Measurements from ENCODE around the gene SPECC1L.

SPECC1L gene

GRCh38 chr22:24430431-24431308 is 160.0 kb downstream of the SPECC1L start:
- Histone ChIP-seq H3K36me3 (ENCODE audit: control insufficient read depth, insufficient read depth, low read length) (no peaks in the 10 kb centered on the region), H3K4me1 (ENCODE audit: control insufficient read depth, insufficient read depth, low read length, poor library complexity, severe bottlenecking) (peaks cover 20% of the 10 kb centered on the region), H3K9me3 (ENCODE audit: control insufficient read depth, low read length) (no peaks in the 10 kb centered on the region), H3K27ac (ENCODE audit: low read depth, low read length, severe bottlenecking) (no peak overlapping the region), H3K4me3 (ENCODE audit: extremely low read depth, insufficient read depth, low read length, poor library complexity, severe bottlenecking) (no peak overlapping the region)
- WGBS, 2 experiments (ENCODE audit: insufficient coverage in 2 of 2): 95% methylated on average over 13 to 14 of the region's 14 CpGs

GRCh38 chr22:24431309-24432034 is 160.8 kb downstream of the SPECC1L start:
- Histone ChIP-seq H3K9me3 (ENCODE audit: control insufficient read depth, low read length) (no peaks in the 10 kb centered on the region), H3K36me3 (ENCODE audit: control insufficient read depth, insufficient read depth, low read length) (no peaks in the 10 kb centered on the region), H3K4me1 (ENCODE audit: control insufficient read depth, insufficient read depth, low read length, poor library complexity, severe bottlenecking) (peaks cover 23% of the 10 kb centered on the region), H3K27ac (ENCODE audit: low read depth, low read length, severe bottlenecking) (no peak overlapping the region), H3K4me3 (ENCODE audit: extremely low read depth, insufficient read depth, low read length, poor library complexity, severe bottlenecking) (no peak overlapping the region)
- 86 to 88% methylated on average over 6 to 8 of the region's 9 CpGs for WGBS, 2 experiments (ENCODE audit: insufficient coverage in 2 of 2)

- H3K4me1 ChIP-seq (ENCODE audit: control insufficient read depth, insufficient read depth, low read length, poor library complexity, severe bottlenecking): peaks cover 23% of the 10 kb centered on the region
These were observed 161.6 kb downstream of the SPECC1L start for GRCh38 chr22:24432059-24432853.

GRCh38 chr22:24433001-24433827 is 162.6 kb downstream of the SPECC1L start:
- WGBS, 2 experiments (ENCODE audit: insufficient coverage in 2 of 2): 91 to 95% methylated on average over 32 to 34 of the region's 34 CpGs
- Histone ChIP-seq H3K4me1 (ENCODE audit: control insufficient read depth, insufficient read depth, low read length, poor library complexity, severe bottlenecking) (peaks cover 23% of the 10 kb centered on the region), H3K4me3 (ENCODE audit: extremely low read depth, insufficient read depth, low read length, poor library complexity, severe bottlenecking) (no peak overlapping the region), H3K36me3 (ENCODE audit: control insufficient read depth, insufficient read depth, low read length) (no peaks in the 10 kb centered on the region), H3K9me3 (ENCODE audit: control insufficient read depth, low read length) (no peaks in the 10 kb centered on the region), H3K27ac (ENCODE audit: low read depth, low read length, severe bottlenecking) (no peak overlapping the region)

More at GRCh38 chr22:24432059-24432853, 161.6 kb downstream of the SPECC1L start:
- H3K36me3 ChIP-seq (ENCODE audit: control insufficient read depth, insufficient read depth, low read length): no peaks in the 10 kb centered on the region
- H3K9me3 ChIP-seq (ENCODE audit: control insufficient read depth, low read length): no peaks in the 10 kb centered on the region
- H3K4me3 ChIP-seq (ENCODE audit: extremely low read depth, insufficient read depth, low read length, poor library complexity, severe bottlenecking): no peak overlapping the region
- no peak overlapping the region for H3K27ac ChIP-seq (ENCODE audit: low read depth, low read length, severe bottlenecking)
- 93 to 96% methylated on average over 10 to 15 of the region's 17 CpGs for WGBS, 2 experiments (ENCODE audit: insufficient coverage in 2 of 2)

- Histone ChIP-seq H3K36me3 (ENCODE audit: control insufficient read depth, insufficient read depth, low read length) (no peaks in the 10 kb centered on the region), H3K9me3 (ENCODE audit: control insufficient read depth, low read length) (no peaks in the 10 kb centered on the region), H3K27ac (ENCODE audit: low read depth, low read length, severe bottlenecking) (peak overlapping the region; percentile 59), H3K4me3 (ENCODE audit: extremely low read depth, insufficient read depth, low read length, poor library complexity, severe bottlenecking) (no peak overlapping the region), H3K4me1 (ENCODE audit: control insufficient read depth, insufficient read depth, low read length, poor library complexity, severe bottlenecking) (peaks cover 18% of the 10 kb centered on the region)
- WGBS, 2 experiments (ENCODE audit: insufficient coverage in 2 of 2): 87 to 94% methylated on average over 7 of the region's 12 CpGs
These were observed 163.3 kb downstream of the SPECC1L start for GRCh38 chr22:24433828-24434470.

GRCh38 chr22:24434471-24435322 is 164.1 kb downstream of the SPECC1L start:
- Histone ChIP-seq H3K4me1 (ENCODE audit: control insufficient read depth, insufficient read depth, low read length, poor library complexity, severe bottlenecking) (peaks cover 17% of the 10 kb centered on the region), H3K27ac (ENCODE audit: low read depth, low read length, severe bottlenecking) (peak overlapping the region; percentile 59), H3K36me3 (ENCODE audit: control insufficient read depth, insufficient read depth, low read length) (no peaks in the 10 kb centered on the region), H3K4me3 (ENCODE audit: extremely low read depth, insufficient read depth, low read length, poor library complexity, severe bottlenecking) (no peak overlapping the region), H3K9me3 (ENCODE audit: control insufficient read depth, low read length) (no peaks in the 10 kb centered on the region)
- 92 to 96% methylated on average over 14 to 15 of the region's 16 CpGs for WGBS, 2 experiments (ENCODE audit: insufficient coverage in 2 of 2)

GRCh38 chr22:24435323-24435645 is 164.7 kb downstream of the SPECC1L start:
- Histone ChIP-seq H3K9me3 (ENCODE audit: control insufficient read depth, low read length) (no peaks in the 10 kb centered on the region), H3K4me1 (ENCODE audit: control insufficient read depth, insufficient read depth, low read length, poor library complexity, severe bottlenecking) (peaks cover 17% of the 10 kb centered on the region), H3K4me3 (ENCODE audit: extremely low read depth, insufficient read depth, low read length, poor library complexity, severe bottlenecking) (no peak overlapping the region), H3K36me3 (ENCODE audit: control insufficient read depth, insufficient read depth, low read length) (no peaks in the 10 kb centered on the region), H3K27ac (ENCODE audit: low read depth, low read length, severe bottlenecking) (no peak overlapping the region)
- WGBS, 2 experiments (ENCODE audit: insufficient coverage in 2 of 2): 80% methylated on average over 2 of the region's 2 CpGs; no CpG with 5 or more reads in 1 of the 2 experiments

- no peaks in the 10 kb centered on the region for H3K36me3 ChIP-seq (ENCODE audit: control insufficient read depth, insufficient read depth, low read length)
- WGBS, 2 experiments (ENCODE audit: insufficient coverage in 2 of 2): 76 to 86% methylated on average over 13 of the region's 13 CpGs
- no peak overlapping the region for H3K27ac ChIP-seq (ENCODE audit: low read depth, low read length, severe bottlenecking)
- H3K4me3 ChIP-seq (ENCODE audit: extremely low read depth, insufficient read depth, low read length, poor library complexity, severe bottlenecking): no peak overlapping the region
- no peaks in the 10 kb centered on the region for H3K9me3 ChIP-seq (ENCODE audit: control insufficient read depth, low read length)
- H3K4me1 ChIP-seq (ENCODE audit: control insufficient read depth, insufficient read depth, low read length, poor library complexity, severe bottlenecking): peaks cover 17% of the 10 kb centered on the region
These were observed 165.3 kb downstream of the SPECC1L start for GRCh38 chr22:24435861-24436371.

GRCh38 chr22:24436553-24436952 is 165.9 kb downstream of the SPECC1L start:
- WGBS, 2 experiments (ENCODE audit: insufficient coverage in 2 of 2): 90 to 100% methylated on average over 2 to 3 of the region's 3 CpGs
- Histone ChIP-seq H3K27ac (ENCODE audit: low read depth, low read length, severe bottlenecking) (no peak overlapping the region), H3K4me1 (ENCODE audit: control insufficient read depth, insufficient read depth, low read length, poor library complexity, severe bottlenecking) (peaks cover 22% of the 10 kb centered on the region), H3K4me3 (ENCODE audit: extremely low read depth, insufficient read depth, low read length, poor library complexity, severe bottlenecking) (no peak overlapping the region), H3K9me3 (ENCODE audit: control insufficient read depth, low read length) (no peaks in the 10 kb centered on the region), H3K36me3 (ENCODE audit: control insufficient read depth, insufficient read depth, low read length) (no peaks in the 10 kb centered on the region)

Data from mesodermal cell (in vitro differentiated cells).